SK-N-MC (cell line): Measurements from ENCODE around the gene KRTAP2-3.

Source experiments
- EZH2 ChIP-seq: fragments of 200-600 bp; sonication (generic); IDR thresholded peaks from one replicate; pipeline ENCODE4 v1.6.1; 2017; ENCODE audit warnings: antibody characterized with exemption
- FOXP2 ChIP-seq: optimal IDR thresholded peaks from 2 replicates; pipeline ENCODE3; 2011; ENCODE audit warnings: mild to moderate bottlenecking, moderate library complexity; ENCODE audit not compliant: insufficient read depth; ENCODE audit errors: extremely low read length, control extremely low read depth
- POLR2AphosphoS5 ChIP-seq: IDR thresholded peaks from 2 replicates; pipeline ENCODE4 v1.6.1; 2012; ENCODE audit warnings: mild to moderate bottlenecking, low read depth, low read length, borderline replicate concordance

GRCh38 chr17:41010441-41010840 is 49.5 kb downstream of the KRTAP2-3 start:
- TF ChIP-seq EZH2 (no peak), POLR2AphosphoS5 (no peak), FOXP2 (no peak)
